GM10847 (cell line): ENCODE data around the gene DNAJC21.

Source experiments
- POLR2A ChIP-seq: IDR thresholded peaks from 2 replicates; pipeline ENCODE4 v1.6.1; 2011; ENCODE audit not compliant: insufficient read length; ENCODE audit errors: extremely low read depth

DNAJC21 gene

DNA sequence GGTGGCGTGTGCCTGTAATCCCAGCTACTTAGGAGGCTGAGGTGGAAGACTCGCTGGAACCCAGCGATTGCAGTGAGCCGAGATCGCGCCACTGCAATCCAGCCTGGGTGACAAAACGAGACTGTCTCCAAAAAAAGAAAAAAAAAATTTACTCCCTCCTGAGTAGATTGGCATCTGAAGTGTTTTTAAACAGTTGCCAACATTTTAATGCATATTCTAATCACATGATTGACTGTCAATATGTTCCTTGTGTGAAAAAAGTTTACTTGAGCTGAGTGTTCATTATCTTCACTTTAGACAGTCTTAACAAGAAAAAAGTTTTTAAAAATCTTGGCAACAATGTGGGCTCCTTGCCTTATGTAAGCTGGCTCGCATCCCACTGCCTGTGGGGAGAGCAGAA is 64.6 kb downstream of the DNAJC21 start:
- no peak for TF ChIP-seq POLR2A

DNA sequence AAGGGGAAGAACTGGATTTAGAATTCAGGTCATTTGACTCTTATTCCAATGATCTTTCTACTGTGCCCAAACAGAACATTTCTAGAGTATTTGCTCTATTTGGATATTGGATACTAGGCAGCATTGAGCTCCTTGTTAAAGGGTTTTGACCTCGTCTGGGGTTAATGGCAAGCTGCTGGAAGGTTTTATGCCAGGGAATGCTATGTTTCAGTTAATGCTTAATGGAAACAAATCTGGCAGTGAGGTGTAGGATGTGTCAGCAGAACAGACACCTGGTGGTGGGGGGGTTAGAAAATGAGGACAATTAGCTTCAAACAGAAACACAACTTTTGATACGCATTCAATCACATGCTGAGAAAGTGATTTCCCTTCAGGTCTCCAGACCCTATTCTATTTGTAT is 66.9 kb downstream of the DNAJC21 start:
- TF ChIP-seq POLR2A, result no peak

DNA sequence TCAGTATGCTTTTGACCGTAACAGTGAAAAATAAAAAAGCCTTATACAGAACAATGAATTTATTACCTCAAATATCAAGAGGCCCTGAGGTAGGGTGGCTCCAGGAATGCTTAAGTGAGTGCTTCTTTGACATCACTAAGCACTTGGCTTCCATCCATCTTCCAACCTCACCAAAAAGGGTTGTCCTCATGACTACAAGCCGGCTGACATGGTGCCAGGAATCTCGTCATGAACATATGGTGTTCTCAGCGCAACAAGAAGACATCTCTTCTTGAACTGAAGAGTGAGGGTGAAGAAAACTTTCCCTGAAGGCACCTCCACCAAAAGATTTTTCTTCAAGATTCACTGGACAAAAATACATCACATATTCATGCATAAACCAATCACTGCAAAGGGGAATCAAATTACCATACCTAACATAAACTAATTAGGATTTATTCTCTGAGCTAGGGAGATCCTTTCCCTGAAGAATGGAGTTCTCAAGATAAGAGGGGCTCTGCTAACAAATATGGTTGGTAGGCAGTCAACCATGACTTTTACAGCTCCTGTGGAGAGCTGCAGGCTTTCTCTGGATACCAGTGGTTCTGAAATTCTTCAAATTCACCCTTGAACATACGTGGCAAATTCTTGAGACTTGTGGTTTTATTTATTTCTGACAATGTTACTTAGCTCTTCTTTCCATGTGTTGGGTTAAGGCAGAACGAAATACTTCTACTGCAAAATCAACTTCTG is 68.9 kb downstream of the DNAJC21 start:
- TF ChIP-seq POLR2A, result no peak

DNA sequence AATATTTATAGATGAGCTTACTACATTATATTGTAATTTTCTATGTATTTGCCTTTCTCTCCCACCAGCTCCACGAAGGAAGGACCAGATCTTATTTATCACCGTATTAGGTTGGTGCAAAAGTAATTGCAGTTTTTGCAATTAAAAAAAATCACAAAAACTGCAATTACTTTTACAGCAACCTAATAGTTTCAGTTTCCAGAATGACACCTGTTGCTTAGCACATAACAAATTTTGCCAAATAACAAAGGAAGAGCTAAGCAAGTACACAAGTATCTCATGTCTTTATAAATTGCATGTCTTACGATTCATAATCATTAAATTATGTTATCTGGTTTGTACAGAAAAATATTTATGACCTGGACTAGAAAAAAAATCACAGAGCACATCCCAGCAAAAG is 72.5 kb downstream of the DNAJC21 start:
- TF ChIP-seq POLR2A, result no peak

DNA sequence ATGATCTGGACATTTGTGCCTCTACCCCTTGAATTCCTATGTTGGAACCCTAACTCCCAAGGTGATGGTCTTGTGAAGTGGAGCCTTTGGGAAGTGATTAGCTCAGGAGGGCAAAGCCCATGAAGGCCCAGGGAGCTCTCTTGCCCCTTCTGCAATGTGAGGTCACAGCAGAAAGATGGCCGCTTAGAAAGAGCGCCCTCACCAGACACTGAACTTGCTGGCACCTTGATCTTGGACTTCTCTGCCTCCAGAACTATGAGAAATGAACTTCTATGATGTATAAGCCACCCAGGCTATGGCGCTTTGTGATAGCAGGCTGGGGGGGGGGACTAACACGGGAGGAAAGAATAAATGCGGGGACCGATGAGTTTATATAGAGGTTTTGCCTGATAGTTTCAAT is 73.1 kb downstream of the DNAJC21 start:
- no peak for TF ChIP-seq POLR2A

DNA sequence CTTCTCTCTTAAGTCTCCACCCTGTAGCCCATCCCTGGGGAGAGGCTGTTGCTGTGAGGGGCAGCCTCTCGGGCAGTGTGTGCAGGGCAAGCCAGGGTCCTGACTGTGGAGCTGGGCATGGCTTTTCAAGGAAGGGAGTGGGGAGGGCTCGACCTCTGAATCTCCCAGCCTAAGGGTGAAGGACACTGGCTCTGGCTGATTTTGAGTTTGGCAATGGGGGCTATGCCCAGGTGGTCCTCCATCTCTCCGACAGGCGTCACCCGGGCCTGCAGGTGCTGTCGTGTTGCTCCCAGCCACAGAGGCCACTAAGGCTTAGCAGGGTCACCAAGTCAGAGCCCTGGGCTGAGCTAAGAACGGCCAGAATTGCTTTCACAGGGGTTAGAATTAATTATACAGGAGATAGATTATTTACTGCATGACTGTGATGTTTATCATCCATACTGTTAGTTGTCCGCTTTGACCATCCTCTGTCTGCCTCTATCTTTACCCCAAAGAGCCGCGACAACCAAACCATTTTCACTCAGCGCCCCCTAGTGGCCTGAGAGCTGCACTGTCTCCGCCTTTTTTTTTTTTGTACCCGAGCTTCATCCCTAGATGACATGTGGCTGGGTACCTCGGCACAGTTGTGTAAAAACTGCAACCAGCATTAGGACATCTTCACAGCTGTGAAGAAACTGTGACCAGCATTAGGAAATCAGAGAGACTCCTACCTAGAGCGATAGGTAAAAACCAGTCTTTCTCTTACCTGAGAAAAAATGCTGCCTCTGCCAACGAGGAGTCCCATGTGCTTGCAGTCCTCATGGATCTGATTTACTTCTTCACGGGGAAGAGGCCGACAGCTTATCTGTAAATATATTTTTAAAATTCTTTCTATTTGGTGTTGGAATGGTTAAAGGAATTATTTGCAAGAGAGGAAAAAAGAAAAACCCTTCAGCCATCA is 73.9 kb downstream of the DNAJC21 start:
- no peak for TF ChIP-seq POLR2A

DNA sequence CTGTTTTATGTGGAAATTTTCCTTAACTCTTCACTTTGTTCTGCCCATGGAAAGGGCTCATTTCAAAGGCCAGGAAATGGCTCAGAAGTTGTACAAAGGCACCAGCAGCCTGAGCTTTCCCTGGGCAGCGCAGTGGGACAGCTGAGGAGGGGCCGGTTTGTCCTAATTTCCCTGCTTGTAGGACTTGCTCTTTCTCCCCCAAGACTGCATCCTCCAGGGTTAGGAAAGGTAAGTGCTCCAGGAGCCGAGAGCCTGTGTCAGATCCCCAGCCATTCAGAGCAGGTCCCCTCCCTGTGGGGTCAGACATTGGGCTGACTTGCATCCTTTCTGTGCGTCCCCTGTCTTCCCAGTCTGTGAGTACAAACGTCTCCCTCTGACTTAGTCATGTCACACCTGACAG is 74.8 kb downstream of the DNAJC21 start:
- TF ChIP-seq POLR2A, result no peak

DNA sequence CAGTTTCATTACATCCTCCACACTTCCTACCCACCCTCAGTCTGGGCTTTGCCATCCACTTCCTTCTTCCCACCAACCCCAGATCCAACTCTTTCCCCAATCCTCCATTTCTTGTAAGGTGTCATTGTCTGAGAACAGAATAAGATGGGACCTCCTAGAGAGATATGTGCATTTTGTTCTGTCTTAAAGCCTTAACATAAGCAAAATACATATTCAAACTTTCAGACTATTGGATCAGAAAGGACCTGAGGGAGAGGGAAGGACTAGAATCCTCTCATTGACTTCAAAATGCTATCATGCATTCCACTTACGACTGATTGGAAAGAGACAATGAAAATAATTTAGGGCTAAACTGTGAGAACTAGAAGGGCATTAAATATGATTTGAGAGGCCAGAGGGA is 75.4 kb downstream of the DNAJC21 start:
- TF ChIP-seq POLR2A, result no peak
